ENCODE measurements around the gene DNAH2. TPM values are rescaled to one million over a fixed set of nuclear protein-coding genes. Genes with fewer than 3 reads are reported as not detected.

DNAH2 gene
- total and polyA plus RNA-seq, 11 donors = 0.02 to 0.56 (median 0.05) TPM; not detected in 4

- Histone ChIP-seq H3K4me3 (no peak overlapping the region), H3K27ac (no peak overlapping the region), H3K36me3 (peaks cover 0 to 7% (median 2%) of the 10 kb centered on the region in 9 donors), H3K27me3 (peaks cover 13 to 56% (median 42%) of the 10 kb centered on the region in 9 donors), H3K4me1 (peaks cover 5 to 30% (median 16%) of the 10 kb centered on the region in 12 donors), H3K9me3 (no peaks in the 10 kb centered on the region)
- ATAC-seq = no peak
- peak in 1 of 5 donors; percentile 1 for DNase-seq
- TF ChIP-seq POLR2A (IDR thresholded peaks at IDR 0.05) = no peak
- TF ChIP-seq CTCF (IDR thresholded peaks at IDR 0.05) = no peak
- WGBS, 4 donors = 92 to 95% (median 93%) methylated on average over 3 of the region's 3 CpGs
- intact Hi-C loops (cut with DNase I) = no loop called here
Measured at GRCh38 chr17:7706631-7707354, 10.8 kb upstream of the DNAH2 start.

GRCh38 chr17:7707446-7707845, 10.1 kb upstream of the DNAH2 start:
- H3K4me1 ChIP-seq = peaks cover 5 to 30% (median 16%) of the 10 kb centered on the region in 12 donors
- peaks cover 0 to 2% (median 0%) of the 10 kb centered on the region in 9 donors for H3K36me3 ChIP-seq
- peaks cover 13 to 62% (median 42%) of the 10 kb centered on the region in 9 donors for H3K27me3 ChIP-seq
- H3K27ac ChIP-seq = no peak overlapping the region
- no peak overlapping the region for H3K4me3 ChIP-seq
- DNase-seq = no peak
- no peak for TF ChIP-seq POLR2A (IDR thresholded peaks at IDR 0.05)
- TF ChIP-seq CTCF (IDR thresholded peaks at IDR 0.05) = no peak
- 89 to 92% (median 91%) methylated on average over 9 of the region's 9 CpGs for WGBS, 4 donors
- ATAC-seq = no peak
- H3K9me3 ChIP-seq = no peaks in the 10 kb centered on the region
- intact Hi-C loops (cut with DNase I) = no loop called here

- 88 to 93% (median 89%) methylated on average over 18 to 22 of the region's 22 CpGs for WGBS, 4 donors
- Histone ChIP-seq H3K27me3 (peaks cover 13 to 66% (median 44%) of the 10 kb centered on the region in 9 donors), H3K4me1 (peaks cover 5 to 30% (median 16%) of the 10 kb centered on the region in 12 donors), H3K9me3 (no peaks in the 10 kb centered on the region), H3K27ac (no peak overlapping the region), H3K4me3 (no peak overlapping the region), H3K36me3 (no peaks in the 10 kb centered on the region)
- ATAC-seq = no peak
- peak in 1 of 5 donors; percentile 11 for DNase-seq
- TF ChIP-seq CTCF (IDR thresholded peaks at IDR 0.05) (no peak), POLR2A (IDR thresholded peaks at IDR 0.05) (no peak)
- intact Hi-C loops (cut with DNase I) = no loop called here
Measured at GRCh38 chr17:7707858-7708750, 9.4 kb upstream of the DNAH2 start.

GRCh38 chr17:7709031-7709430, 8.5 kb upstream of the DNAH2 start:
- Histone ChIP-seq H3K36me3 (no peaks in the 10 kb centered on the region), H3K4me3 (no peak overlapping the region), H3K4me1 (peaks cover 5 to 25% (median 15%) of the 10 kb centered on the region in 12 donors), H3K27me3 (peaks cover 13 to 66% (median 45%) of the 10 kb centered on the region in 9 donors), H3K27ac (no peak overlapping the region), H3K9me3 (no peaks in the 10 kb centered on the region)
- DNase-seq (peak in 1 of 5 donors; percentile 15), ATAC-seq (no peak)
- intact Hi-C loops (cut with DNase I) = no loop called here
- 91 to 95% (median 92%) methylated on average over 7 to 11 of the region's 11 CpGs for WGBS, 4 donors
- TF ChIP-seq POLR2A (IDR thresholded peaks at IDR 0.05) = no peak
- TF ChIP-seq CTCF (IDR thresholded peaks at IDR 0.05) = no peak
